ENCODE results near the gene ENPP7.

ENPP7 gene

DNA sequence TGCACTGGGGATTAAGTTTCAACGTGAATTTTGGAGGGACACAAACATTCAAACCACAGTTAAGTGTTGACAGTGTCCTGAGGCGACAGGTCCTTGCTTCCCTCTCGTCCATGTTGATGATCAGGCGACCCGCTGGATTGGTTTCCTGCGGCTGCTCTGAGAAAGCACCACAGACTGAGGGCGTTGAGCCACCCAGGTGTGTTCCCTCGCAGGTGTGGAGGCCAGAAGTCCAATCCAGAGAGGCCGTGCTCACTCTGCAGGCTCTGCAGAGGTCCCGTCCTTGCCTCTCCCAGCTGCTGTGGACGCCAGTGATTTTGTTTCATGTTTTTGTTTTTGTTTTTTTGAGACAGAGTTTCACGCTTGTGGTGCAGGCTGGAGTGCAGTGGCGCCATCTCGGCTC lies 24.8 kb downstream of the ENPP7 start:
- CTCF ChIA-PET = interaction anchor here (1.8 kb wide), 1 partner anchor 10 kb away, joined by 7 read pairs; no protein-coding TSS in a partner anchor
- TF ChIP-seq SUZ12 (IDR thresholded peaks at IDR 0.05) (no peak), FOXM1 (IDR thresholded peaks at IDR 0.05; ENCODE audit: borderline replicate concordance) (no peak), NFRKB (IDR thresholded peaks at IDR 0.05) (no peak), ELF4 (IDR thresholded peaks at IDR 0.05) (no peak), SP1 (IDR thresholded peaks at IDR 0.05) (no peak), FOXK2 (IDR thresholded peaks at IDR 0.05) (no peak), ARNT (IDR thresholded peaks at IDR 0.05) (no peak)
- TF ChIP-seq, protein P1, sequence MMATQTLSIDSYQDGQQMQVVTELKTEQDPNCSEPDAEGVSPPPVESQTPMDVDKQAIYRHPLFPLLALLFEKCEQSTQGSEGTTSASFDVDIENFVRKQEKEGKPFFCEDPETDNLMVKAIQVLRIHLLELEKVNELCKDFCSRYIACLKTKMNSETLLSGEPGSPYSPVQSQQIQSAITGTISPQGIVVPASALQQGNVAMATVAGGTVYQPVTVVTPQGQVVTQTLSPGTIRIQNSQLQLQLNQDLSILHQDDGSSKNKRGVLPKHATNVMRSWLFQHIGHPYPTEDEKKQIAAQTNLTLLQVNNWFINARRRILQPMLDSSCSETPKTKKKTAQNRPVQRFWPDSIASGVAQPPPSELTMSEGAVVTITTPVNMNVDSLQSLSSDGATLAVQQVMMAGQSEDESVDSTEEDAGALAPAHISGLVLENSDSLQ (IDR thresholded peaks at IDR 0.05) = no peak
- DNase-seq (ENCODE audit: extremely low spot score) = no peak
- POLR2A ChIA-PET = no interaction called here

DNA sequence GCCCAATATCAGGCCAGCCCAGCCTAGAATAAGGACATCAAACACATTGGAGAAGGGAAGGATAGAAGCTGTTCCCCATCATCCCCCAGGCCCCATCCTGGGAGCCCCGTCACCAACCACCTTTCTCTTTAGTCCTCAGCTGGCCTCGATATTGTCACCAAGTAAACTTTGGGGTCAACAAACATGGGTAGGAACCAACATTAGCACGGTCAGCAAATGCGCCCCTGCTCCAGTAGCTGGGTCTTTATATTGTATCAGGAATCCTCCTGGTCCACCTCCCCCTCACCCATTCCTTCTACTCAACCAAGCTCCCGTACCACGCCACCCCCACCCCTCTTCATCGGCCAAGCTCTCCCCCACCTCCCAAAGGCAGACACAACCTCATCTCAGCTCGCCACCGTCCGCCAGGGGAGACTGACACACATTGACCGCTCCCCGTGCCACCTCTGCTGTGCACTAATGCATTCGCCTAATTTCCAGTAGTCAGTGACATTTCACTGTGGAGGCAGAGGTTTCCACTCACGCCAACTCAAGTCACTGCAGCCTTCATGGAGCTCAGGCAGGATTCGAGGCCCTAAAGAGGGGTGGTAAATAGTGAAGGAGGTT lies 26.5 kb downstream of the ENPP7 start:
- TF ChIP-seq TARDBP (IDR thresholded peaks at IDR 0.05) (no peak), ZNF384 (IDR thresholded peaks at IDR 0.05) (no peak), L3MBTL2 (conservative IDR thresholded peaks at IDR 0.05) (no peak), SUZ12 (IDR thresholded peaks at IDR 0.05) (no peak), FOXM1 (IDR thresholded peaks at IDR 0.05; ENCODE audit: borderline replicate concordance) (no peak), FOXA1 (IDR thresholded peaks at IDR 0.05) (no peak)
- no peak for DNase-seq (ENCODE audit: extremely low spot score)
- ChIA-PET CTCF (interaction anchor here (1.2 to 1.7 kb wide), 2 partner anchors 11 to 16 kb away, joined by 3 to 4 read pairs; no protein-coding TSS in a partner anchor), POLR2A (interaction anchor here (0.7 kb wide), 1 partner anchor 82 kb away, joined by 3 read pairs; the partner anchor contains the start of gene CBX4)

DNA sequence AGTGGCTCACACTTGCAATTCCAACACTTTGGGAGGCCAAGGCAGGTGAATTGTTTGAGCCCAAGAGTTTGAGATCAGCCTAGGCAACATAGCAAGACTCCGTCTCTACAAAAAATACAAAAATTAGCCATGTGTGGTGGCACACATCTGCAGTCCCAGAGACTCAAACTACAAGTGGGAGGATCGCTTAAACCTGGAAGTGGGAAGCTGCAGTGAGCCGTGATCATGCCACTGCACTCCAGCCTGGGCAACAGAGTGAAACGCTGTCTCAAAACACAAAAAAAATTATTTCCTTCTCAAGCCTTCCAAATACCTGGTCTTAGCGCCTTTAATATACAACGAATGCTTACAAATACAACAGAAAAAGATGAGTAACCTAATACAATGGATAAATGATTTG lies 27.5 kb downstream of the ENPP7 start:
- ChIA-PET CTCF (interaction anchor here (0.5 to 1.7 kb wide), 3 partner anchors 9 to 17 kb away, joined by 4 read pairs; no protein-coding TSS in a partner anchor), POLR2A (no interaction called here)
- TF ChIP-seq ELF4 (IDR thresholded peaks at IDR 0.05) (no peak), ZNF384 (IDR thresholded peaks at IDR 0.05) (no peak)
- no peak for DNase-seq (ENCODE audit: extremely low spot score)

DNA sequence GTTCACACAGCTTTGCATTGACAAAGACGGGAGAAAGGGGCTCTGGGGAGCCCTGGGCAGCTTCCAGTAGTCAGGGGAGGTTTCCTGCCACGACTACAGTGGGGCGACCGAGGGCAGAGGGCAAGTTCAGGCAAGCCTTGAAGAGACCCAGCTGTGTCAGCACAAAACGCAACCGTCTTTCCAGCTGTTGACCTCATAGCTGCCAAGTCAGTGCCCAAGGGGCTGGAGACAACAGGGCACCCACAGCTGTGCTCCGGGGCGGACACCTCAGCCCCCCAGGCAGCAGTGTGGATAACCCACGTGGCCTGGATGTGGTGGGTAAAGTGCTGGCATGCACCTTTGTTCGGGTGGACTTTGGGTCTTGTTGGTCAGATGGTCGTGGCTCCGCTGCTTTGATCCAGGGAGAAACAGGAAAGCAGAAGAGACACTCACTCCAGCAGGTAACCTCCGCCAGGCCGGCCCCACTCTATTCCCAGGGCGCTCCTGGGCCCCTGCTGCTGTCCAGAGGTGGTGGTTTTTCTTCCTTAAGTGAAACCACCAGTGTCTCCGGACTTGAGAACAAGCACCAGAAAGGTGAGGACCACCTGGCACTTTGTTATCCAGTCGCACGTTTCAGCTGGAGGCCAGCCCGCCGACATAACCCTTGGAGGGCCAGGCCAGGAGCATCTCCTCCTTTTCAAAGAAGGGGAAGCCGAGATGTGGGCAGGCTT lies 29.6 kb downstream of the ENPP7 start:
- POLR2A ChIA-PET = interaction anchor here (0.9 kb wide), 1 partner anchor 33 kb away, joined by 3 read pairs; no protein-coding TSS in a partner anchor
- no peak for DNase-seq (ENCODE audit: extremely low spot score)
- TF ChIP-seq FOXA1 (IDR thresholded peaks at IDR 0.05) (no peak), TARDBP (IDR thresholded peaks at IDR 0.05) (no peak), ZNF384 (IDR thresholded peaks at IDR 0.05) (no peak), SP1 (IDR thresholded peaks at IDR 0.05) (no peak), L3MBTL2 (conservative IDR thresholded peaks at IDR 0.05) (no peak), FOXM1 (IDR thresholded peaks at IDR 0.05; ENCODE audit: borderline replicate concordance) (no peak), FOXK2 (IDR thresholded peaks at IDR 0.05) (no peak), NFRKB (IDR thresholded peaks at IDR 0.05) (no peak), HDGF (IDR thresholded peaks at IDR 0.05; ENCODE audit: borderline replicate concordance) (no peak), CTBP1 (IDR thresholded peaks at IDR 0.05; ENCODE audit: borderline replicate concordance) (no peak), ELF4 (IDR thresholded peaks at IDR 0.05) (no peak), ARNT (IDR thresholded peaks at IDR 0.05) (no peak)
- CTCF ChIA-PET = interaction anchor here (0.6 to 2.0 kb wide), 3 partner anchors 14 to 413 kb away, joined by 3 to 7 read pairs (median 5); no protein-coding TSS in a partner anchor

DNA sequence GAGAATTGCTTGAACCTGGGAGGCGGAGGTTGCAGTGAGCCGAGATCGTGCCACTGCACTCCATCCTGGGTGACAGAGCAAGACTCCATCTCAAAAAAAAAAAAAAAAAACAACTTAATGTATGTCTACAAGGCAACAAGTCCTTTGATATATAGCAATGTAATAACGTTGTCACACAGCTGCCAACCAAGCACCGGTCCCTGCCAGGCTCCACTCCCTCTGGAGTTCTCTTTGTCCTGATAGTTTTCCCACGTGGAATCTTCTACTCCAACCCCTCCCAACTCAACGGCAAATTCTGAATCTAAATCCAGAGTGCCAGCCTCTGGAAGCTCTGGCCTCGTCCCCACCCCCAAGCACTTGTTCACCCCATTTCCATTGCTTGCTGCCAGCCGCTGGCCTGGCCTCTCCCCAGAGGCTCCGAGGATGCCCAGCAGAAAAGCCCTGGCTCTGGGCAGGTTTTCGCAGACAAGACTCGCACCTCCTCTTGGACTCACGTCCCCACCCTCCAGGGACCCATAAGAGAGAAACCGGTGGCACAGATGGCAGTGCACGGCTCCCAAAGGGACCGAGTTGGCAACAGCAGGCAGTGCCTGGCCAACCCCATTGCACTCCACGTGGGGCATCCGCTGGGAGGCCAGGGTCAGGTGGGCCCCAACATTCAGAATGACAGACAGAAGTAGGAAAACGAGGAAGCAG lies 31.3 kb downstream of the ENPP7 start:
- TF ChIP-seq TARDBP (IDR thresholded peaks at IDR 0.05) = no peak
- no peak for TF ChIP-seq LEF1 (IDR thresholded peaks at IDR 0.05; ENCODE audit: borderline replicate concordance)
- TF ChIP-seq NFRKB (IDR thresholded peaks at IDR 0.05) = no peak
- no peak for TF ChIP-seq L3MBTL2 (conservative IDR thresholded peaks at IDR 0.05)
- ChIA-PET POLR2A (interaction anchor here (0.6 kb wide), 1 partner anchor 1059 kb away, joined by 3 read pairs; no protein-coding TSS in a partner anchor), CTCF (interaction anchor here (0.9 kb wide), 1 partner anchor 16 kb away, joined by 3 read pairs; no protein-coding TSS in a partner anchor)
- DNase-seq (ENCODE audit: extremely low spot score) = no peak

DNA sequence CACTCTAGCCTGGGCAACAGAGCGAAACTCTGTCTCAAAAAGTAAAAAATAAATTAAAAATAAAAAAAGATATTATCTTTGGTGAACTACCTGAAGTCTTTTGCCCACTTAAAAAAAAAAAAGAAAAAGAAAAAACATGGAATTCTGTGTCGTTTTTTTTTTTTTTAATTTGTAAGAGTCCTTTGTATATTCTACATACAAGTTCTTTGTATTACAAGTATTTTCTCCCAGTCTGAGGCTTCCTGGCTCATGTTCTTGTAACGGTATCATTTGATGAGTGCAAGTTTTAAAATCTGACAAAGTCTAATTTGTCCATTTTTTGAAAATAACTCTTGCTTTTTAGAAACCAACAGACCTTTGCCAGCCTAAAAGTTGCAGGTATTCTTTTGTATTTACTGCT lies 35.0 kb downstream of the ENPP7 start:
- ChIA-PET POLR2A (no interaction called here), CTCF (interaction anchor here (0.7 to 1.0 kb wide), 3 partner anchors 14 to 25 kb away, joined by 3 to 5 read pairs (median 3); no protein-coding TSS in a partner anchor)
- TF ChIP-seq NFRKB (IDR thresholded peaks at IDR 0.05) (no peak), ELF4 (IDR thresholded peaks at IDR 0.05) (no peak), HDGF (IDR thresholded peaks at IDR 0.05; ENCODE audit: borderline replicate concordance) (no peak), CTBP1 (IDR thresholded peaks at IDR 0.05; ENCODE audit: borderline replicate concordance) (no peak), L3MBTL2 (conservative IDR thresholded peaks at IDR 0.05) (no peak), SP1 (IDR thresholded peaks at IDR 0.05) (no peak), FOXA1 (IDR thresholded peaks at IDR 0.05) (no peak), ARNT (IDR thresholded peaks at IDR 0.05) (no peak), FOXM1 (IDR thresholded peaks at IDR 0.05; ENCODE audit: borderline replicate concordance) (no peak), TARDBP (IDR thresholded peaks at IDR 0.05) (no peak), SUZ12 (IDR thresholded peaks at IDR 0.05) (no peak), FOXK2 (IDR thresholded peaks at IDR 0.05) (no peak), ZNF384 (IDR thresholded peaks at IDR 0.05) (no peak), LEF1 (IDR thresholded peaks at IDR 0.05; ENCODE audit: borderline replicate concordance) (no peak), BHLHE40 (IDR thresholded peaks at IDR 0.05; ENCODE audit: borderline replicate concordance) (no peak)
- TF ChIP-seq, protein P1 (IDR thresholded peaks at IDR 0.05) = no peak
- DNase-seq (ENCODE audit: extremely low spot score) = no peak
